K562 (cell line): ENCODE results near the gene IFITM2. TPM values are rescaled to one million over a fixed set of nuclear protein-coding genes. Genes with fewer than 3 reads are reported as not detected.
A peak's percentile ranks its signal among the peaks of the same experiment; 100 is the strongest.

Experiments used
- AFF1 ChIP-seq, 2 experiments: fragments of 450-650 bp; IDR thresholded peaks; 2 replicates each; pipeline ENCODE4 v1.6.1; 2018; ENCODE audit warnings: mild to moderate bottlenecking in 2 of 2, low read depth in 1 of 2; ENCODE audit not compliant: partially characterized antibody in 2 of 2
- CBFA2T2 ChIP-seq: fragments of 450-650 bp; conservative IDR thresholded peaks from 2 replicates; pipeline ENCODE4 v1.6.1; 2017; ENCODE audit warnings: mild to moderate bottlenecking
- FOXK2 ChIP-seq, 2 experiments: fragments of 450-650 bp; IDR thresholded peaks in 1 of 2; conservative IDR thresholded peaks in 1 of 2; 2 replicates each; pipeline ENCODE4 v1.6.1; 2016; ENCODE audit warnings: low read depth in 2 of 2, mild to moderate bottlenecking in 1 of 2
- GATAD2A ChIP-seq: fragments of 450-650 bp; IDR thresholded peaks from 2 replicates; pipeline ENCODE4 v1.6.1; 2017
- GTF2B ChIP-seq: IDR thresholded peaks from 2 replicates; pipeline ENCODE4 v1.6.1; 2011; ENCODE audit not compliant: insufficient read length; ENCODE audit errors: extremely low read depth
- HDAC3 ChIP-seq: fragments of 450-650 bp; IDR thresholded peaks from 2 replicates; pipeline ENCODE4 v1.6.1; 2018; ENCODE audit warnings: borderline replicate concordance, mild to moderate bottlenecking, moderate library complexity; ENCODE audit not compliant: partially characterized antibody
- MGA ChIP-seq: fragments of 450-650 bp; IDR thresholded peaks from 2 replicates; pipeline ENCODE4 v1.6.1; 2016; ENCODE audit warnings: mild to moderate bottlenecking, moderate library complexity
- NBN ChIP-seq: fragments of 450-650 bp; IDR thresholded peaks from 2 replicates; pipeline ENCODE4 v1.6.1; 2016; ENCODE audit warnings: low read depth, mild to moderate bottlenecking
- NCOA4 ChIP-seq: fragments of 450-650 bp; IDR thresholded peaks from 2 replicates; pipeline ENCODE4 v1.6.1; 2018; ENCODE audit warnings: mild to moderate bottlenecking; ENCODE audit not compliant: partially characterized antibody
- ZNF263 ChIP-seq: sonication (generic); formaldehyde crosslinking; IDR thresholded peaks from 2 replicates; pipeline ENCODE4 v1.8.0; 2022; ENCODE audit warnings: mild to moderate bottlenecking, missing genetic modification reagents, borderline replicate concordance
- polyA plus RNA-seq, 8 experiments: library from polyadenylated mRNA; depleted of rRNA in 4 of 8; stranded (reverse) in 5 of 8; unstranded in 3 of 8; fragments of >200 nt; fragmentation: Nextera tagmentation in 2 of 8; fragmentation: Illumina TruSeq in 1 of 8; extraction: Ambion mirVana in 2 of 8; extraction: Trizol in 1 of 8; gene quantifications; 2 replicates each; pipeline versions ENCODE4 v1.2.1 to v1.2.3, GENCODE V29; 2011 to 2014; ENCODE audit warnings: inconsistent platforms in 1 of 8, missing spikeins in 1 of 8
- total RNA-seq, 7 experiments: library from RNA; depleted of rRNA in 6 of 7; stranded (reverse); fragments of >200 nt in 6 of 7; fragmentation: Illumina TruSeq in 2 of 7; extraction: Trizol in 2 of 7; gene quantifications; 2 replicates each; pipeline versions ENCODE4 v1.2.1 to v1.2.3, GENCODE V29; 2011 to 2021; ENCODE audit warnings: low replicate concordance in 1 of 7

The IFITM2 gene
- total and polyA plus RNA-seq, 9 of the 15 experiments (the other 6 are each of a cell fraction or from before 2014, with no cell fraction given), result 52.8 to 4,872 (median 356) TPM

- TF ChIP-seq HDAC3, result no peak
- peak; percentile 50 to 63; a peak in 2 of 4 replicates for TF ChIP-seq FOXK2 (conservative IDR thresholded peaks at IDR 0.05 in 1 of 2, IDR thresholded peaks at IDR 0.05 in 1 of 2; ENCODE audit: low read depth in 2 of 2)
- TF ChIP-seq MGA, result 0 out of 2 replicates have a peak, but pooled peaks have one; percentile 20
- TF ChIP-seq CBFA2T2, result no peak
- TF ChIP-seq NCOA4, result no peak
- no peak for TF ChIP-seq ZNF263 (CRISPR knock-in tag)
- peak in 1 of 2 experiments; percentile 86 for TF ChIP-seq AFF1 (IDR thresholded peaks at IDR 0.05; ENCODE audit: low read depth in 1 of 2, partially characterized antibody in 2 of 2)
- peak; percentile 27 for TF ChIP-seq GTF2B
- peak; percentile 53; the same call in 1 of the 2 replicates for TF ChIP-seq NBN
- TF ChIP-seq GATAD2A, result no peak
Observed at GRCh38 chr11:313787-314553, 6.4 kb downstream of the IFITM2 start, which contains the start of gene IFITM1 (continued).
